ENCODE results near the gene RASSF4.

GRCh38 chr10:44993922-44994751 is 34.5 kb downstream of the RASSF4 start:
- no peak for TF ChIP-seq POLR2A (IDR thresholded peaks at IDR 0.05)
- no peak for TF ChIP-seq CTCF (IDR thresholded peaks at IDR 0.05)

Measured in body of pancreas (tissue), 4 donors.